ENCODE data around the gene F5. TPM values are rescaled to one million over a fixed set of nuclear protein-coding genes. Genes with fewer than 3 reads are reported as not detected.

F5 gene
- total RNA-seq, 1 experiment from 2014 or later: 0.37 TPM

DNA sequence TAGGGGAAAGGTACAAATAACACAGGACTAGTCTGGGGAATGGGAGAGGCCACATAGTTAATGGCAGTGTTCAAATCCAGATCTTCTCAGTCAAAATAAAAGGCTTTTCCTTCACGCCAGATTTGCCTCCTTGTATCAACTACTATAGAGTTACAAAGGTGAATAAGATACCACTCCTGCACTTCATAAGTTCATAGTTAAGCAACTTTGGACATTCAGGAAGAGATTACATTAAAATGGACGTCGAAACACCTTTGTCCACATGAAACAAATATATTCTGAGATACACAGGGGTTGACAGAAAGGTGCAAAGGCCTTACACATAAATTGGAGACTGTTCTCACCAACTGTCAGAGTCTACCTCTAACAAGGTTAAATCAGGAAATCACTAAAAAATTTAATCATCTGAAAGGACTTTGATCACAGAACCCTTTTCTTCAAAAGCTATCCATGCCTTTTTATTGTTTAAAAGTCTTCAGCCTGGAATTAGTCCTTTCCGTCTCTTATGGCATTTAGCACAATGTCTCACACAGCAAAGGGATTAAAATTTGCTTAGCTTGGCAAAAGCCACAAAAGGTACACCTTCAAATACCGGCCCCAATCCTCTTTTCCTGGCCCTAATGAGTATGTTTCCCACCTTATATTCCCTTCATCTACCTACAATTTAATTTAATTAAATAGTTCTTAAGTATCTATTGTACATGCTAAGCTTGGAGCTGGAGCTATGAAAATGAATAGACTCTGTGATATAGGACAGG is 8.1 kb downstream of the F5 start:
- TF ChIP-seq EZH2 (IDR thresholded peaks at IDR 0.05) (no peak), POLR2AphosphoS5 (IDR thresholded peaks at IDR 0.05; ENCODE audit: low read depth, low read length) (no peak), SP1 (IDR thresholded peaks at IDR 0.05; ENCODE audit: low read depth) (no peak), YY1 (IDR thresholded peaks at IDR 0.05; ENCODE audit: extremely low read depth, insufficient replicate concordance, low read depth, low read length) (no peak), SRF (IDR thresholded peaks at IDR 0.05; ENCODE audit: low read depth) (no peak), EGR1 (IDR thresholded peaks at IDR 0.05; ENCODE audit: low read depth) (no peak), CEBPB (IDR thresholded peaks at IDR 0.05; ENCODE audit: low read depth) (no peak), EZH2phosphoT487 (IDR thresholded peaks at IDR 0.05; ENCODE audit: borderline replicate concordance) (no peak), SIN3A (IDR thresholded peaks at IDR 0.05; ENCODE audit: low read depth) (no peak), ZBTB33 (IDR thresholded peaks at IDR 0.05; ENCODE audit: extremely low read depth, insufficient replicate concordance, low read length) (no peak), CBX3 (IDR thresholded peaks at IDR 0.05; ENCODE audit: low read depth) (no peak), ELF1 (IDR thresholded peaks at IDR 0.05; ENCODE audit: borderline replicate concordance, low read depth) (no peak), TCF7L2 (IDR thresholded peaks at IDR 0.05; ENCODE audit: borderline replicate concordance, extremely low read depth, insufficient read depth, insufficient read length) (no peak)
- TF ChIP-seq, protein P1, sequence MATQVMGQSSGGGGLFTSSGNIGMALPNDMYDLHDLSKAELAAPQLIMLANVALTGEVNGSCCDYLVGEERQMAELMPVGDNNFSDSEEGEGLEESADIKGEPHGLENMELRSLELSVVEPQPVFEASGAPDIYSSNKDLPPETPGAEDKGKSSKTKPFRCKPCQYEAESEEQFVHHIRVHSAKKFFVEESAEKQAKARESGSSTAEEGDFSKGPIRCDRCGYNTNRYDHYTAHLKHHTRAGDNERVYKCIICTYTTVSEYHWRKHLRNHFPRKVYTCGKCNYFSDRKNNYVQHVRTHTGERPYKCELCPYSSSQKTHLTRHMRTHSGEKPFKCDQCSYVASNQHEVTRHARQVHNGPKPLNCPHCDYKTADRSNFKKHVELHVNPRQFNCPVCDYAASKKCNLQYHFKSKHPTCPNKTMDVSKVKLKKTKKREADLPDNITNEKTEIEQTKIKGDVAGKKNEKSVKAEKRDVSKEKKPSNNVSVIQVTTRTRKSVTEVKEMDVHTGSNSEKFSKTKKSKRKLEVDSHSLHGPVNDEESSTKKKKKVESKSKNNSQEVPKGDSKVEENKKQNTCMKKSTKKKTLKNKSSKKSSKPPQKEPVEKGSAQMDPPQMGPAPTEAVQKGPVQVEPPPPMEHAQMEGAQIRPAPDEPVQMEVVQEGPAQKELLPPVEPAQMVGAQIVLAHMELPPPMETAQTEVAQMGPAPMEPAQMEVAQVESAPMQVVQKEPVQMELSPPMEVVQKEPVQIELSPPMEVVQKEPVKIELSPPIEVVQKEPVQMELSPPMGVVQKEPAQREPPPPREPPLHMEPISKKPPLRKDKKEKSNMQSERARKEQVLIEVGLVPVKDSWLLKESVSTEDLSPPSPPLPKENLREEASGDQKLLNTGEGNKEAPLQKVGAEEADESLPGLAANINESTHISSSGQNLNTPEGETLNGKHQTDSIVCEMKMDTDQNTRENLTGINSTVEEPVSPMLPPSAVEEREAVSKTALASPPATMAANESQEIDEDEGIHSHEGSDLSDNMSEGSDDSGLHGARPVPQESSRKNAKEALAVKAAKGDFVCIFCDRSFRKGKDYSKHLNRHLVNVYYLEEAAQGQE (IDR thresholded peaks at IDR 0.05; ENCODE audit: low read depth): no peak
- intact Hi-C loops (cut with micrococcal nuclease): no loop called here
- Histone ChIP-seq H3K9me2 (ENCODE audit: insufficient read depth) (no peaks in the 10 kb centered on the region), H3K36me3 (ENCODE audit: control insufficient read depth in 1 of 2, insufficient read depth in 2 of 2, low read length in 2 of 2) (no peaks in the 10 kb centered on the region), H3K27me3 (ENCODE audit: insufficient read depth, low read length) (no peaks in the 10 kb centered on the region), H2AFZ (ENCODE audit: low read depth, low read length, poor library complexity, severe bottlenecking) (no peak overlapping the region), H3K9me3 (ENCODE audit: control insufficient read depth in 1 of 2, insufficient read depth in 1 of 2, low read depth in 1 of 2, low read length in 2 of 2) (no peaks in the 10 kb centered on the region), H4K20me1 (ENCODE audit: insufficient read depth) (no peaks in the 10 kb centered on the region), H3K4me1 (ENCODE audit: control insufficient read depth in 1 of 2, insufficient read depth in 2 of 2, low read length in 2 of 2) (no peaks in the 10 kb centered on the region), H3K9ac (ENCODE audit: low read length) (no peak overlapping the region), H3K79me2 (ENCODE audit: insufficient read depth, low read length) (no peaks in the 10 kb centered on the region), H3K4me2 (ENCODE audit: low read length) (no peak overlapping the region), H3K4me3 (replicated peaks in 1 of 2; ENCODE audit: low read depth in 1 of 2, low read length in 2 of 2) (no peak overlapping the region), H3K27ac (ENCODE audit: low read depth, low read length) (no peak overlapping the region)
- POLR2A ChIA-PET: no interaction called here
- BruUV-seq (replicated peaks): no TSS peak
- DNase-seq (ENCODE audit: low read depth, low spot score): no peak
- RAD21 ChIA-PET (ENCODE audit: low non-redundant PET in 1 of 2, low total read pairs in 2 of 2, uncharacterized antibody in 2 of 2, unreplicated experiment in 2 of 2): no interaction called here
- CTCF ChIA-PET: no interaction called here
- no peak for ATAC-seq
